Osteoblast (primary cell): ENCODE data around the gene SERPINA1. TPM values are rescaled to one million over a fixed set of nuclear protein-coding genes. Genes with fewer than 3 reads are reported as not detected.
A peak's percentile ranks its signal among the peaks of the same experiment; 100 is the strongest.

ENCODE experiments used
- DNase-seq: peaks from one replicate; pipeline ENCODE4 v3.0.0; 2011; ENCODE audit warnings: low spot score, mixed read lengths; ENCODE audit not compliant: insufficient read length; ENCODE audit errors: missing footprints
- H2AFZ ChIP-seq: 2 replicates; pipeline ENCODE4 v1.6.0; 2011; ENCODE audit warnings: mild to moderate bottlenecking, low read length
- H3K27ac ChIP-seq: 2 replicates; pipeline ENCODE4 v1.5.1; 2011; ENCODE audit warnings: mild to moderate bottlenecking, low read depth, low read length, moderate library complexity
- H3K27me3 ChIP-seq: 2 replicates; pipeline ENCODE4 v1.6.0; 2012; ENCODE audit warnings: mild to moderate bottlenecking, control low read depth, inconsistent platforms, low read length, moderate library complexity; ENCODE audit not compliant: insufficient read depth
- H3K36me3 ChIP-seq: 2 replicates; pipeline ENCODE4 v1.5.1; 2011; ENCODE audit warnings: mild to moderate bottlenecking, low read length, control low read depth, moderate library complexity; ENCODE audit not compliant: insufficient read depth
- H3K4me1 ChIP-seq: 2 replicates; pipeline ENCODE4 v1.5.1; 2011; ENCODE audit warnings: mild to moderate bottlenecking, low read length, control low read depth, moderate library complexity; ENCODE audit not compliant: insufficient read depth
- H3K4me2 ChIP-seq: 2 replicates; pipeline ENCODE4 v1.6.0; 2011; ENCODE audit warnings: mild to moderate bottlenecking, low read length; ENCODE audit not compliant: insufficient read depth
- H3K4me3 ChIP-seq: fragments of 200-600 bp; sonication (generic); 3 replicates; pipeline ENCODE4 v1.5.1; 2012; ENCODE audit warnings: mild to moderate bottlenecking, low read length, inconsistent platforms; ENCODE audit not compliant: insufficient read depth
- H3K79me2 ChIP-seq: 2 replicates; pipeline ENCODE4 v1.6.0; 2012; ENCODE audit warnings: mild to moderate bottlenecking, low read length, control low read depth, inconsistent platforms; ENCODE audit not compliant: insufficient read depth
- H3K9me3 ChIP-seq: 2 replicates; pipeline ENCODE4 v1.5.1; 2011; ENCODE audit warnings: low read depth, low read length, control low read depth
- H4K20me1 ChIP-seq: 2 replicates; pipeline ENCODE4 v1.6.0; 2012; ENCODE audit warnings: mild to moderate bottlenecking, low read length, control low read depth; ENCODE audit not compliant: insufficient read depth
- CTCF ChIP-seq: IDR thresholded peaks from 2 replicates; pipeline ENCODE4 v1.5.1; 2011; ENCODE audit warnings: mild to moderate bottlenecking, low read depth, low read length, moderate library complexity; ENCODE audit errors: extremely low read depth
- total RNA-seq: library from RNA; depleted of rRNA; stranded (reverse); fragments of >200 nt; gene quantifications from 2 replicates; pipeline ENCODE4 v1.2.3, GENCODE V29; 2012

The SERPINA1 gene
- total RNA-seq, 1 donor: 1.4 TPM

DNA sequence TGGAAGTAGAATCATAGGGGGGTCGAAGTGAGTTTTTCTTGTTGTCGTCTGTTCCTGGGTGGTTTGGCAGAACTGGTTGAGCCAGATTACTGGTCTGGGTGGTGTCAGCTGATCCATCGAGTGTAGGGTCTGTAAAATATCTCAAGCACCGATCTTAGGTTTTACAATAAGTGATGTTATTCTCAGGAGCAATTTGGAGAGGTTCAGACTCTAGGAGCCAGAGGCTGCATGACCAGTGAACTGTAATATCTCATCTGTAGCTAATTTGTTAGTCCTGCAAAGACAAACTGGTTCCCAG, 9.7 kb upstream of the SERPINA1 start:
- no peaks in the 10 kb centered on the region for H3K79me2 ChIP-seq
- no peak overlapping the region for H3K27ac ChIP-seq
- no peak overlapping the region for H2AFZ ChIP-seq
- H4K20me1 ChIP-seq: no peaks in the 10 kb centered on the region
- no peaks in the 10 kb centered on the region for H3K36me3 ChIP-seq
- TF ChIP-seq CTCF: no peak
- H3K9me3 ChIP-seq: no peaks in the 10 kb centered on the region
- H3K4me2 ChIP-seq: no peak overlapping the region
- no peak overlapping the region for H3K4me3 ChIP-seq
- no peaks in the 10 kb centered on the region for H3K27me3 ChIP-seq
- H3K4me1 ChIP-seq: peaks cover 20% of the 10 kb centered on the region
- DNase-seq: no peak

DNA sequence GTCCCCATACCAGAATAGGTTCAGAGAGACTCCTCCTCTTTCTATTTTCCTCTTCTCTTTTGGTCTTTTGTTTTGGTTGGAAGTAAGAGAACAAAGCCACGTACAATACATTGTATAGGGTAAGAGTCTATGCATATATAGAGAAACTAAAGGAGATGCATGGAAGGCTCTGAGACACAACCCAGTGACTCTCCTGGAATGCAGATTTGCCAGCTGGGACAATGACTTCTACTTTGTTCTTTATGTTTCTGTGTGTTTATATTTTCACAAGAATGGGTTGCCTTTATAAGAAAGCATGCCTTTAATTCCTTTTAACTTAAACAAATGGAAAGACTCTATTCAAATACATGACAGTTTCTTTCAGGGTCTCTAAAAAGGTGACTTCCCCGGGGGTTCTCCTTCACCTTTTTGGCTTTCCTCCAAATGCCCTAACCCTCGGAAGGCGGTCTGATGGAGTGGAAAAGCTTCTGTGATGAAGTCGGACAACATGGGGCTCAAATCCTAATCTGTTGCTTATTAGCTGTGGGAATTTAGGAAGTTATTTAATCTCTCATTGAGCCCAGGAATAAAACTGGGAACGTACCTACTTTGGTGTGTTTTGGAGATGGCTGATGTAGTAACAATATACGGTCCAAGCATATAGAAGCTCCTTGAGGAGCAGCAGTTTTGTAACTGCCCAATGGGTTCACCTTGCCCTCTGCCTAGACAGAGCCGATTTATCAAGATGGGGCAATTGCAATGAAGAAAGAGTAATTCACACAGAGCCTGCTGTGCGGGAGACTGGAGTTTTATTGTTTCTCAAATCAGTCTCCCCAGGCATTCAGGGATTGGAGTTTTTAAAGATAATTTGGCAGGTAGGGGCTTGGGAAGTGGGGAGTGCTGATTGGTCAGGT, 9.1 kb upstream of the SERPINA1 start:
- no peak overlapping the region for H3K27ac ChIP-seq
- no peak overlapping the region for H3K4me3 ChIP-seq
- H3K36me3 ChIP-seq: no peaks in the 10 kb centered on the region
- H3K4me1 ChIP-seq: peaks cover 25% of the 10 kb centered on the region
- no peak for TF ChIP-seq CTCF
- no peaks in the 10 kb centered on the region for H4K20me1 ChIP-seq
- no peaks in the 10 kb centered on the region for H3K79me2 ChIP-seq
- H3K4me2 ChIP-seq: no peak overlapping the region
- DNase-seq: no peak
- no peaks in the 10 kb centered on the region for H3K9me3 ChIP-seq
- no peak overlapping the region for H2AFZ ChIP-seq
- no peaks in the 10 kb centered on the region for H3K27me3 ChIP-seq

DNA sequence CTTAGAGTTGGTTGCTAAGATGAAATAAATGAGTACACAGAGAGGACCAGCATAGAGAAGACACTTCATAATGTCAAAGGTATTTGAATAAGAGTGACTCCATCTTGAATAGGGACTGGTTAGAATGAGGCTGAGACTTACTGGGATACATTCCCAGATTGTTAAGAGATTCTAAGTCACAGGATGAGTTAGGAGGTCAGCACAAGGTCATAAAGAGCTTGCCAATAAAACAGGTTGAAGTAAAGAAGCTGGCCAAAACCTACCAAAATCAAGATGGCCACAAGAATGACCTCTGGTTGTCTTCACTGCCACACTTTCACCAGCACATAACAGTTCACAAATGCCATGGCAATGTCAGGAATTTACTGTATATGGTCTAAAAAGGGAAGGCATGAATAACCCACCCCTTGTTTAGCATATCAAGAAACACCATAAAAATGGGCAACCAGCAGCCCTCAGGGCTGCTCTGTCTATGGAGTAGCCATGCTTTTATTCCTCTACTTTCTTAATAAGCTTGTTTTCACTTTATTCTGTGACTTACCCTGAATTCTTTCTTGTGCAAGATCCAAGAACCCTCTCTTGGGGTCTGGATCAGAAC, 8.3 kb upstream of the SERPINA1 start:
- H3K27me3 ChIP-seq: no peaks in the 10 kb centered on the region
- no peak for DNase-seq
- no peak overlapping the region for H3K4me2 ChIP-seq
- peaks cover 30% of the 10 kb centered on the region for H3K4me1 ChIP-seq
- H3K27ac ChIP-seq: no peak overlapping the region
- no peaks in the 10 kb centered on the region for H4K20me1 ChIP-seq
- H3K9me3 ChIP-seq: no peaks in the 10 kb centered on the region
- H3K36me3 ChIP-seq: no peaks in the 10 kb centered on the region
- no peaks in the 10 kb centered on the region for H3K79me2 ChIP-seq
- no peak overlapping the region for H3K4me3 ChIP-seq
- H2AFZ ChIP-seq: peak overlapping the region; percentile 31
- no peak for TF ChIP-seq CTCF

DNA sequence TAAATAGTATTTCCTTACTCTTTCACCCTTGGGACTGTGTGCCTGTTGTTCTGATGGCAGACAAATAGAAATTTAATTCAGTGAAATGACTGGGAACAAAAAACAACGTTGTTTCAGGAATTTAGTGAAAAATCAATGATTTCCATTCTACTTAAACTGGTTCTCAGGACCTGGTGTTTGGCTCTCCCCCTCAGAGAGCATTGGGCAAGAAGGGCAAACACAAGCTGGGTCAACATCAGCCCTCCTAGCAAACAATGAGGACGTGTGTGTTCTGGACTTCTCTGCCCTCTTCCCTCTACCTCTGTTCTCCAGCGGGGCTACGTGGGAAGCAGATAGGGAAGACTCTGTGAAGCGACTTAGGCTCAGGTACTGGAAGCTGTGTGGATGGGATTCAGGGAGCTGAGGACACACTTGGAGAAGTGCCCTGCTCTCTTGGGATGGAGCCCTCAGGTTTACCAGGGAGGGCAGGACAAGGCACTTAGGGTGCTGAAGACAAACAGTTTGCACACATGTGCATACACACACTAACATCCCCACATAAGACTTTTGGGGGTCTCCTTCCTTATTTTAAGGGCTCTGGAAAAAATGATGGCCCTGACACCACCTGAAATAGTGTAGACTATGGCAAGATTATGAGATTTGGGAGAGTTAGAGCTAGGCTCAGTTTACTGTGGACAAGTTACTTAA, 7.6 kb upstream of the SERPINA1 start:
- Histone ChIP-seq H4K20me1 (no peaks in the 10 kb centered on the region), H3K27ac (no peak overlapping the region), H3K27me3 (no peaks in the 10 kb centered on the region), H2AFZ (no peak overlapping the region), H3K9me3 (no peaks in the 10 kb centered on the region), H3K36me3 (no peaks in the 10 kb centered on the region), H3K4me2 (no peak overlapping the region), H3K4me1 (peaks cover 30% of the 10 kb centered on the region), H3K4me3 (no peak overlapping the region), H3K79me2 (no peaks in the 10 kb centered on the region)
- no peak for TF ChIP-seq CTCF
- DNase-seq: no peak
